Lower leg skin (tissue), 4 donors: ENCODE data around the gene VSTM2L. TPM values are rescaled to one million over a fixed set of nuclear protein-coding genes. Genes with fewer than 3 reads are reported as not detected.

Experiments used
- DNase-seq, 2 donors: peaks; one replicate each; pipeline ENCODE4 v3.0.0-alpha.2; 2019; ENCODE audit warnings: low spot score in 2 of 2
- H3K4me3 ChIP-seq: fragments of 200-600 bp; sonication (generic); 2 replicates; pipeline ENCODE4 v1.5.1; 2017; ENCODE audit warnings: mild to moderate bottlenecking, low read depth; ENCODE audit not compliant: poor library complexity, severe bottlenecking
- POLR2A ChIP-seq, 2 donors: fragments of 450-650 bp; IDR thresholded peaks; one replicate each; pipeline ENCODE4 v1.6.1; 2016 to 2017; ENCODE audit warnings: antibody characterized with exemption in 2 of 2, mild to moderate bottlenecking in 1 of 2, moderate library complexity in 1 of 2
- WGBS, 2 donors: methylation state at CpG; one replicate each; pipeline ENCODE4 v1.1.5; 2018; 5-methylcytosine and 5-hydroxymethylcytosine counted together
- intact Hi-C: fragments of 100-400 bp; cut with DNase I; formaldehyde crosslinking; loops from one replicate; pipeline ENCODE4 v1.15.0; 2023; ENCODE audit warnings: low total_unique reads
- total RNA-seq, 4 donors: library from RNA; depleted of rRNA; stranded (reverse); fragments of >200 nt; gene quantifications; one replicate each; pipeline ENCODE4 v1.1.0, GENCODE V29; 2016
- TF ChIP-seq, protein P1 (sequence below), 3 donors: fragments of 450-650 bp; IDR thresholded peaks; one replicate each; pipeline ENCODE4 v1.5.1; 2016; ENCODE audit warnings: antibody characterized with exemption in 3 of 3, mild to moderate bottlenecking in 3 of 3, moderate library complexity in 2 of 3

VSTM2L gene
- total RNA-seq, 4 donors from 2014 or later: 0.64 to 15.9 (median 3.9) TPM

GRCh38 chr20:37920679-37921322 is 17.9 kb downstream of the VSTM2L start:
- no peak overlapping the region for H3K4me3 ChIP-seq
- TF ChIP-seq POLR2A (IDR thresholded peaks at IDR 0.05): no peak
- TF ChIP-seq, protein P1, sequence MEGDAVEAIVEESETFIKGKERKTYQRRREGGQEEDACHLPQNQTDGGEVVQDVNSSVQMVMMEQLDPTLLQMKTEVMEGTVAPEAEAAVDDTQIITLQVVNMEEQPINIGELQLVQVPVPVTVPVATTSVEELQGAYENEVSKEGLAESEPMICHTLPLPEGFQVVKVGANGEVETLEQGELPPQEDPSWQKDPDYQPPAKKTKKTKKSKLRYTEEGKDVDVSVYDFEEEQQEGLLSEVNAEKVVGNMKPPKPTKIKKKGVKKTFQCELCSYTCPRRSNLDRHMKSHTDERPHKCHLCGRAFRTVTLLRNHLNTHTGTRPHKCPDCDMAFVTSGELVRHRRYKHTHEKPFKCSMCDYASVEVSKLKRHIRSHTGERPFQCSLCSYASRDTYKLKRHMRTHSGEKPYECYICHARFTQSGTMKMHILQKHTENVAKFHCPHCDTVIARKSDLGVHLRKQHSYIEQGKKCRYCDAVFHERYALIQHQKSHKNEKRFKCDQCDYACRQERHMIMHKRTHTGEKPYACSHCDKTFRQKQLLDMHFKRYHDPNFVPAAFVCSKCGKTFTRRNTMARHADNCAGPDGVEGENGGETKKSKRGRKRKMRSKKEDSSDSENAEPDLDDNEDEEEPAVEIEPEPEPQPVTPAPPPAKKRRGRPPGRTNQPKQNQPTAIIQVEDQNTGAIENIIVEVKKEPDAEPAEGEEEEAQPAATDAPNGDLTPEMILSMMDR (IDR thresholded peaks at IDR 0.05): no peak
- no peak for DNase-seq
- whole genome bisulfite sequencing, 2 donors: 75 to 92% methylated on average over 1 of the region's 1 CpG
- intact Hi-C loops: no loop called here

GRCh38 chr20:37921341-37921929 is 18.5 kb downstream of the VSTM2L start:
- no peak overlapping the region for H3K4me3 ChIP-seq
- 81 to 88% methylated on average over 5 to 6 of the region's 6 CpGs for WGBS, 2 donors
- intact Hi-C loops: no loop called here
- no peak for TF ChIP-seq POLR2A (IDR thresholded peaks at IDR 0.05)
- TF ChIP-seq, protein P1 (IDR thresholded peaks at IDR 0.05): no peak
- no peak for DNase-seq

- DNase-seq: no peak
- H3K4me3 ChIP-seq: no peak overlapping the region
- WGBS, 2 donors: 92 to 95% methylated on average over 3 of the region's 3 CpGs
- intact Hi-C loops: no loop called here
- TF ChIP-seq, protein P1 (IDR thresholded peaks at IDR 0.05): no peak
- TF ChIP-seq POLR2A (IDR thresholded peaks at IDR 0.05): no peak
Observed at GRCh38 chr20:37922016-37922415, 19.1 kb downstream of the VSTM2L start.

GRCh38 chr20:37925265-37926165 is 22.6 kb downstream of the VSTM2L start:
- intact Hi-C loops: no loop called here
- DNase-seq: no peak
- no peak overlapping the region for H3K4me3 ChIP-seq
- no peak for TF ChIP-seq POLR2A (IDR thresholded peaks at IDR 0.05)
- TF ChIP-seq, protein P1 (IDR thresholded peaks at IDR 0.05): no peak
- 82 to 89% methylated on average over 17 to 19 of the region's 19 CpGs for WGBS, 2 donors

DNA sequence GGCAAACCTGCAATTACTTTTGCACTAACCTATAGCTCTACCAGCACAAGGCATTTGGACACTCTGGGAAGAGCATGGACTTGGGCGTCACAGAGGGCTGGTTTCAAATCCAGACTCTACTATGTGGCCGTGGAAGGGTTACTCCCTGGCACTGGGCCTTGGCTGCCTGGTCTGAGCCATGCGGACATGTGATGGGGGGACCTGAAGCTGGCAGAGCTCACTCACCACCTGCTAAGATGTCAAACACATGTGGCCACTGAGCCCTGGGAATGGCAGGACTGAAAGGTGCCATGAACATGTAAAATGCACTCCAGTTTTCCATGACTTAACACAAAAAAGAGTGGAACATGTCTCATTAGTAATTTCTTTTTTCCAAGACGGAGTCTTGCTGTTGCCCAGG is 23.7 kb downstream of the VSTM2L start:
- TF ChIP-seq, protein P1 (IDR thresholded peaks at IDR 0.05): no peak
- TF ChIP-seq POLR2A (IDR thresholded peaks at IDR 0.05): no peak
- DNase-seq: no peak
- intact Hi-C loops: no loop called here
- 81 to 83% methylated on average over 4 of the region's 4 CpGs for WGBS, 2 donors
- no peak overlapping the region for H3K4me3 ChIP-seq
